HCT116 (cell line): ENCODE data around the gene TRIM27. TPM values are rescaled to one million over a fixed set of nuclear protein-coding genes. Genes with fewer than 3 reads are reported as not detected.
A peak's percentile ranks its signal among the peaks of the same experiment; 100 is the strongest.

ENCODE experiments used
- ATAC-seq: fragments of 200-7000 bp; cut with Tn5 transposase; 2 replicates; pipeline ENCODE4 v1.9.1; 2020; ENCODE audit warnings: mild to moderate bottlenecking, moderate library complexity
- BruUV-seq: library from RNA; stranded (reverse); fragments of 400-500 nt; replicated peaks from 2 replicates; lab custom pipeline; 2021; lab: Mats Ljungman, UMichigan
- CTCF ChIA-PET: fragments of 300-600 bp; sonication (Branson Sonifier 250); formaldehyde crosslinking; loops from one replicate; lab custom pipeline; 2021; ENCODE audit warnings: antibody characterized with exemption; lab: Charles Lee
- POLR2A ChIA-PET: fragments of 300-600, 350-600 bp; sonication (Branson Sonifier 250); formaldehyde crosslinking; loops from one replicate; lab custom pipeline; 2021; ENCODE audit warnings: antibody characterized with exemption; lab: Charles Lee
- RAD21 ChIA-PET, 2 experiments: fragments of 300-600 bp; sonication (Branson Sonifier 250); formaldehyde crosslinking; loops; one replicate each; lab custom pipeline; 2023; ENCODE audit warnings: low total read pairs in 2 of 2; ENCODE audit not compliant: uncharacterized antibody in 2 of 2, unreplicated experiment in 2 of 2, low non-redundant PET in 1 of 2; lab: Charles Lee
- DNase-seq: peaks from one replicate; pipeline ENCODE4 v3.0.0-alpha.2; 2010; ENCODE audit warnings: low read depth, low spot score
- H2AFZ ChIP-seq: fragments of 200-600 bp; shearing (Covaris generic), sonication (generic); 2 replicates; pipeline ENCODE4 v1.6.1; 2017; ENCODE audit warnings: low read depth, mixed run types, mixed read lengths, antibody characterized with exemption, low read length; ENCODE audit not compliant: poor library complexity, severe bottlenecking
- H3K27ac ChIP-seq: 2 replicates; pipeline ENCODE4 v1.5.1; 2012; ENCODE audit warnings: low read depth, low read length
- H3K27me3 ChIP-seq: fragments of 200-600 bp; sonication (generic); 2 replicates; pipeline ENCODE4 v1.6.1; 2016; ENCODE audit warnings: mixed run types, low read length, mixed read lengths; ENCODE audit not compliant: insufficient read depth
- H3K36me3 ChIP-seq, 2 experiments: fragments of 200-500 bp in 1 of 2; fragments of 200-600 bp in 1 of 2; sonication (Bioruptor generic) in 1 of 2; sonication (generic) in 1 of 2; 2 replicates each; pipeline versions ENCODE4 v1.5.1 to v1.6.1; 2014 to 2016; ENCODE audit warnings: low read length in 2 of 2, inconsistent platforms in 1 of 2, mixed read lengths in 1 of 2, mixed run types in 1 of 2; ENCODE audit not compliant: insufficient read depth in 2 of 2, control insufficient read depth in 1 of 2
- H3K4me1 ChIP-seq, 2 experiments: fragments of 200-600 bp in 1 of 2; sonication (generic) in 1 of 2; 2 replicates each; pipeline versions ENCODE4 v1.5.1 to v1.6.1; 2012 to 2017; ENCODE audit warnings: low read length in 2 of 2, inconsistent platforms in 1 of 2, mild to moderate bottlenecking in 1 of 2, mixed read lengths in 1 of 2, mixed run types in 1 of 2, moderate library complexity in 1 of 2; ENCODE audit not compliant: insufficient read depth in 2 of 2, control insufficient read depth in 1 of 2
- H3K4me2 ChIP-seq: fragments of 200-600 bp; sonication (generic); 2 replicates; pipeline ENCODE4 v1.6.1; 2017; ENCODE audit warnings: mixed run types, low read length, mixed read lengths
- H3K4me3 ChIP-seq, 2 experiments: fragments of 200-600 bp in 1 of 2; sonication (generic) in 1 of 2; replicated peaks in 1 of 2; 2 replicates each; pipeline ENCODE4 v1.5.1; 2011 to 2016; ENCODE audit warnings: low read length in 2 of 2, control low read depth in 1 of 2, low read depth in 1 of 2, mild to moderate bottlenecking in 1 of 2, mixed read lengths in 1 of 2, mixed run types in 1 of 2
- H3K79me2 ChIP-seq: fragments of 200-600 bp; sonication (generic); 2 replicates; pipeline ENCODE4 v1.6.1; 2017; ENCODE audit warnings: mild to moderate bottlenecking, mixed run types, low read length, moderate library complexity, mixed read lengths; ENCODE audit not compliant: insufficient read depth
- H3K9ac ChIP-seq: fragments of 200-600 bp; sonication (generic); 2 replicates; pipeline ENCODE4 v1.6.1; 2016; ENCODE audit warnings: low read length, mixed read lengths
- H3K9me2 ChIP-seq: fragments of 200-600 bp; sonication (generic), shearing (Covaris generic); 2 replicates; pipeline ENCODE4 v1.6.1; 2017; ENCODE audit warnings: mixed run types, mild to moderate bottlenecking, moderate library complexity; ENCODE audit not compliant: insufficient read depth
- H3K9me3 ChIP-seq, 2 experiments: fragments of 200-500 bp in 1 of 2; fragments of 200-600 bp in 1 of 2; sonication (Bioruptor generic) in 1 of 2; sonication (generic) in 1 of 2; 2 replicates each; pipeline ENCODE4 v1.6.1; 2014 to 2017; ENCODE audit warnings: low read length in 2 of 2, mixed read lengths in 2 of 2, inconsistent platforms in 1 of 2, low read depth in 1 of 2, mild to moderate bottlenecking in 1 of 2, mixed run types in 1 of 2, moderate library complexity in 1 of 2; ENCODE audit not compliant: control insufficient read depth in 1 of 2, insufficient read depth in 1 of 2
- H4K20me1 ChIP-seq: fragments of 200-600 bp; sonication (generic), shearing (Covaris generic); 2 replicates; pipeline ENCODE4 v1.6.1; 2017; ENCODE audit warnings: mixed run types, mild to moderate bottlenecking, moderate library complexity; ENCODE audit not compliant: insufficient read depth
- CBX3 ChIP-seq: IDR thresholded peaks from 2 replicates; pipeline ENCODE4 v1.6.1; 2012; ENCODE audit warnings: low read depth
- CTCF ChIP-seq, 3 experiments: fragments of 200-600 bp in 1 of 3; sonication (generic) in 1 of 3; IDR thresholded peaks in 2 of 3; conservative IDR thresholded peaks in 1 of 3; 2 replicates each; pipeline ENCODE4 v1.5.1; 2012 to 2017; ENCODE audit warnings: low read depth in 2 of 3, low read length in 2 of 3, antibody characterized with exemption in 1 of 3, borderline replicate concordance in 1 of 3, control low read depth in 1 of 3, mild to moderate bottlenecking in 1 of 3, mixed read lengths in 1 of 3, mixed run types in 1 of 3, moderate library complexity in 1 of 3; ENCODE audit not compliant: insufficient read depth in 1 of 3
- ELF1 ChIP-seq: IDR thresholded peaks from 2 replicates; pipeline ENCODE4 v1.6.1; 2012; ENCODE audit warnings: low read depth, borderline replicate concordance
- EZH2 ChIP-seq: fragments of 200-600 bp; sonication (generic); IDR thresholded peaks from 2 replicates; pipeline ENCODE4 v1.6.1; 2017; ENCODE audit warnings: antibody characterized with exemption, mixed run types
- EZH2phosphoT487 ChIP-seq: fragments of 200-600 bp; IDR thresholded peaks from 2 replicates; pipeline ENCODE4 v1.6.1; 2018; ENCODE audit warnings: antibody characterized with exemption, borderline replicate concordance
- FOSL1 ChIP-seq: IDR thresholded peaks from 2 replicates; pipeline ENCODE4 v1.6.1; 2012; ENCODE audit warnings: low read depth
- JUND ChIP-seq: IDR thresholded peaks from 2 replicates; pipeline ENCODE4 v1.6.1; 2012
- POLR2A ChIP-seq: IDR thresholded peaks from 2 replicates; pipeline ENCODE4 v1.7.0; 2011; ENCODE audit warnings: borderline replicate concordance; ENCODE audit not compliant: insufficient read depth, insufficient read length; ENCODE audit errors: extremely low read depth
- RAD21 ChIP-seq: IDR thresholded peaks from 2 replicates; pipeline ENCODE4 v1.6.1; 2012; ENCODE audit warnings: low read depth, mild to moderate bottlenecking
- SIN3A ChIP-seq: IDR thresholded peaks from 2 replicates; pipeline ENCODE4 v1.6.1; 2012; ENCODE audit warnings: low read depth
- SP1 ChIP-seq: IDR thresholded peaks from 2 replicates; pipeline ENCODE4 v1.6.1; 2012; ENCODE audit warnings: low read depth
- SRF ChIP-seq: IDR thresholded peaks from 2 replicates; pipeline ENCODE4 v1.6.1; 2012; ENCODE audit warnings: low read depth
- TCF7L2 ChIP-seq: IDR thresholded peaks from 2 replicates; pipeline ENCODE4 v1.7.0; 2011; ENCODE audit warnings: borderline replicate concordance, inconsistent platforms; ENCODE audit not compliant: insufficient read depth, insufficient read length; ENCODE audit errors: extremely low read depth
- YY1 ChIP-seq: IDR thresholded peaks from 2 replicates; pipeline ENCODE4 v1.6.1; 2011; ENCODE audit warnings: low read length, low read depth, moderate library complexity, mild to moderate bottlenecking; ENCODE audit not compliant: insufficient replicate concordance; ENCODE audit errors: extremely low read depth
- ZFX ChIP-seq: fragments of 450-650 bp; IDR thresholded peaks from 2 replicates; pipeline ENCODE4 v1.6.1; 2017
- ZNF274 ChIP-seq: fragments of 200-500 bp; sonication (Bioruptor generic); IDR thresholded peaks from 2 replicates; pipeline ENCODE4 v1.6.1; 2014; ENCODE audit warnings: mild to moderate bottlenecking, low read depth, low read length, inconsistent platforms
- intact Hi-C: fragments of 100-400 bp; cut with micrococcal nuclease; formaldehyde crosslinking; loops from 2 replicates; pipeline ENCODE4 v1.10.0; 2022
- total RNA-seq: library from RNA; stranded (reverse); gene quantifications from one replicate; pipeline ENCODE4 v1.2.1, GENCODE V29; 2021; ENCODE audit not compliant: unreplicated experiment
- TF ChIP-seq, protein P1 (sequence below): IDR thresholded peaks from 2 replicates; pipeline ENCODE4 v1.6.1; 2011; ENCODE audit warnings: mild to moderate bottlenecking, low read length, moderate library complexity; ENCODE audit not compliant: insufficient replicate concordance; ENCODE audit errors: extremely low read depth
- TF ChIP-seq, protein P2 (sequence below): IDR thresholded peaks from 2 replicates; pipeline ENCODE4 v1.6.1; 2012; ENCODE audit warnings: low read depth

Gene TRIM27
- total RNA-seq, 1 experiment from 2014 or later: 62.5 TPM

GRCh38 chr6:28940858-28941683 is 17.3 kb upstream of the TRIM27 start:
- Histone ChIP-seq H3K9ac (peak overlapping the region; percentile 64), H3K4me3 (peak overlapping the region; percentile 42 to 65), H3K79me2 (no peaks in the 10 kb centered on the region), H3K9me3 (no peaks in the 10 kb centered on the region), H4K20me1 (no peaks in the 10 kb centered on the region), H3K9me2 (no peaks in the 10 kb centered on the region), H3K4me1 (peaks cover 11 to 43% of the 10 kb centered on the region in 2 experiments; a peak in 3 of 4 replicates), H3K4me2 (peak overlapping the region; percentile 89), H2AFZ (peak overlapping the region; percentile 100), H3K36me3 (no peaks in the 10 kb centered on the region), H3K27ac (peak overlapping the region; percentile 51), H3K27me3 (no peaks in the 10 kb centered on the region)
- BruUV-seq: no TSS peak
- DNase-seq (peak; percentile 79), ATAC-seq (peak; percentile 74)
- POLR2A ChIA-PET: interaction anchor here (0.6 to 3.7 kb wide), 3 partner anchors 18 to 46 kb away, joined by 3 to 18 read pairs (median 4); partner anchors contain the start of gene TRIM27
- RAD21 ChIA-PET: no interaction called here
- intact Hi-C loops: loop anchor here (2.0 to 5.0 kb wide), 5 partner anchors 44 to 212 kb away; no protein-coding TSS in a partner anchor
- CTCF ChIA-PET: interaction anchor here (0.9 to 1.0 kb wide), 2 partner anchors 102 to 104 kb away, joined by 3 read pairs; no protein-coding TSS in a partner anchor
- peak; percentile 90 for TF ChIP-seq CBX3
- TF ChIP-seq YY1: peak; percentile 77
- no peak for TF ChIP-seq EZH2phosphoT487
- no peak for TF ChIP-seq FOSL1
- TF ChIP-seq ZNF274: no peak
- TF ChIP-seq CTCF (IDR thresholded peaks at IDR 0.05 in 2 of 3, conservative IDR thresholded peaks at IDR 0.05 in 1 of 3; ENCODE audit: borderline replicate concordance in 1 of 3, insufficient read depth in 1 of 3, low read depth in 2 of 3, low read length in 2 of 3): 0 out of 6 replicates have a peak, but pooled peaks of 1 of the 3 experiments have one; percentile 15
- TF ChIP-seq, protein P1, sequence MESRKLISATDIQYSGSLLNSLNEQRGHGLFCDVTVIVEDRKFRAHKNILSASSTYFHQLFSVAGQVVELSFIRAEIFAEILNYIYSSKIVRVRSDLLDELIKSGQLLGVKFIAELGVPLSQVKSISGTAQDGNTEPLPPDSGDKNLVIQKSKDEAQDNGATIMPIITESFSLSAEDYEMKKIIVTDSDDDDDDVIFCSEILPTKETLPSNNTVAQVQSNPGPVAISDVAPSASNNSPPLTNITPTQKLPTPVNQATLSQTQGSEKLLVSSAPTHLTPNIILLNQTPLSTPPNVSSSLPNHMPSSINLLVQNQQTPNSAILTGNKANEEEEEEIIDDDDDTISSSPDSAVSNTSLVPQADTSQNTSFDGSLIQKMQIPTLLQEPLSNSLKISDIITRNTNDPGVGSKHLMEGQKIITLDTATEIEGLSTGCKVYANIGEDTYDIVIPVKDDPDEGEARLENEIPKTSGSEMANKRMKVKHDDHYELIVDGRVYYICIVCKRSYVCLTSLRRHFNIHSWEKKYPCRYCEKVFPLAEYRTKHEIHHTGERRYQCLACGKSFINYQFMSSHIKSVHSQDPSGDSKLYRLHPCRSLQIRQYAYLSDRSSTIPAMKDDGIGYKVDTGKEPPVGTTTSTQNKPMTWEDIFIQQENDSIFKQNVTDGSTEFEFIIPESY: peak; percentile 34
- peak; percentile 25 for TF ChIP-seq POLR2A
- peak; percentile 47; the same call in 1 of the 2 replicates for TF ChIP-seq SIN3A
- TF ChIP-seq SRF: peak; percentile 25; the same call in 1 of the 2 replicates
- no peak; the same call in 1 of the 2 replicates for TF ChIP-seq JUND
- no peak for TF ChIP-seq EZH2
- no peak for TF ChIP-seq ELF1
- TF ChIP-seq SP1: no peak; the same call in 1 of the 2 replicates
- TF ChIP-seq, protein P2, sequence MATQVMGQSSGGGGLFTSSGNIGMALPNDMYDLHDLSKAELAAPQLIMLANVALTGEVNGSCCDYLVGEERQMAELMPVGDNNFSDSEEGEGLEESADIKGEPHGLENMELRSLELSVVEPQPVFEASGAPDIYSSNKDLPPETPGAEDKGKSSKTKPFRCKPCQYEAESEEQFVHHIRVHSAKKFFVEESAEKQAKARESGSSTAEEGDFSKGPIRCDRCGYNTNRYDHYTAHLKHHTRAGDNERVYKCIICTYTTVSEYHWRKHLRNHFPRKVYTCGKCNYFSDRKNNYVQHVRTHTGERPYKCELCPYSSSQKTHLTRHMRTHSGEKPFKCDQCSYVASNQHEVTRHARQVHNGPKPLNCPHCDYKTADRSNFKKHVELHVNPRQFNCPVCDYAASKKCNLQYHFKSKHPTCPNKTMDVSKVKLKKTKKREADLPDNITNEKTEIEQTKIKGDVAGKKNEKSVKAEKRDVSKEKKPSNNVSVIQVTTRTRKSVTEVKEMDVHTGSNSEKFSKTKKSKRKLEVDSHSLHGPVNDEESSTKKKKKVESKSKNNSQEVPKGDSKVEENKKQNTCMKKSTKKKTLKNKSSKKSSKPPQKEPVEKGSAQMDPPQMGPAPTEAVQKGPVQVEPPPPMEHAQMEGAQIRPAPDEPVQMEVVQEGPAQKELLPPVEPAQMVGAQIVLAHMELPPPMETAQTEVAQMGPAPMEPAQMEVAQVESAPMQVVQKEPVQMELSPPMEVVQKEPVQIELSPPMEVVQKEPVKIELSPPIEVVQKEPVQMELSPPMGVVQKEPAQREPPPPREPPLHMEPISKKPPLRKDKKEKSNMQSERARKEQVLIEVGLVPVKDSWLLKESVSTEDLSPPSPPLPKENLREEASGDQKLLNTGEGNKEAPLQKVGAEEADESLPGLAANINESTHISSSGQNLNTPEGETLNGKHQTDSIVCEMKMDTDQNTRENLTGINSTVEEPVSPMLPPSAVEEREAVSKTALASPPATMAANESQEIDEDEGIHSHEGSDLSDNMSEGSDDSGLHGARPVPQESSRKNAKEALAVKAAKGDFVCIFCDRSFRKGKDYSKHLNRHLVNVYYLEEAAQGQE: no peak
- TF ChIP-seq ZFX: no peak
- TF ChIP-seq RAD21: no peak
- no peak for TF ChIP-seq TCF7L2
